GF-D8 (cell line): ENCODE measurements around the gene MGST1.
"Not testable (repeated sequence)": the region's sequence is repeated elsewhere in the genome, so short reads cannot be mapped to it uniquely, and the experiment has no call there.

Source experiments
- DNase-seq: peaks from one replicate; lab custom pipeline; 2025; lab: John Stamatoyannopoulos, UW

Gene MGST1

DNA sequence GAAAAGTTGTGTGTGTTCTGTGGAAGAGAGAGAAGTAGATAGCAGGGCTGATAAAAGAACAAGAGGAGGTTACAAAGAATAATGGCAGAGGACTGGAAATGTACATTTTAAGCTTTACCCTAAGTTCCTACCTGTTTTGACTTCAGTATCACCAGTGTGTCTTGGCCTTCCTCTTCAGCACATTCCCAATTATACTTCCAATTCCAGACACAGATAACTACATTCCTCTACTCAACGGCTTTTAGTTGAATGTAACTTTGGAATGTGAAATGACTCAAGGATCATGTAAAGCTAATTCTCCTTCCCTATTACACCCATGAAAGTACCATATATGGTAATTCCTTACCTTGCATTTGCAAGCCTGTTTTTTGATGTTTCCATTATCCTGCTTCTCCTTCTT, 5.0 kb downstream of the MGST1 start:
- DNase-seq, result no peak

DNA sequence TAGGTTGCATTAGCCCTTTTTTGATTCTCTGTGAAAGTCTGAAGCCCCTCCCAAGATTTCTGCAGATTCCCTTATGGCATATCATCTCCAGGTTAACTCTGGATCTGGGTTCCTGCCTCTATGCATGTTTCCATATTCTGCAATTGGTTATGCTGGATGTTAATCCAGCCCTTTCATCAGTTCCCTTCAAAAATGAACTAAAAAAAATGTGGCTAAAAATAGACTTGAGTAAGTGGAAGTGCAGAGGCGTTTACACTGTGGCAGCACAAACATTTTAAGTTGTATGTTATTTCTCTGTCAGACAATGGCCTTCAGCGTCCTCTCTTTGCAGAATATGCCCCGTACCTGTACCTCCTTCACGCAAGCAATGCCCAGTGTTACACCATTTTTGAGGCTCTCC, 11.4 kb downstream of the MGST1 start:
- no peak for DNase-seq

DNA sequence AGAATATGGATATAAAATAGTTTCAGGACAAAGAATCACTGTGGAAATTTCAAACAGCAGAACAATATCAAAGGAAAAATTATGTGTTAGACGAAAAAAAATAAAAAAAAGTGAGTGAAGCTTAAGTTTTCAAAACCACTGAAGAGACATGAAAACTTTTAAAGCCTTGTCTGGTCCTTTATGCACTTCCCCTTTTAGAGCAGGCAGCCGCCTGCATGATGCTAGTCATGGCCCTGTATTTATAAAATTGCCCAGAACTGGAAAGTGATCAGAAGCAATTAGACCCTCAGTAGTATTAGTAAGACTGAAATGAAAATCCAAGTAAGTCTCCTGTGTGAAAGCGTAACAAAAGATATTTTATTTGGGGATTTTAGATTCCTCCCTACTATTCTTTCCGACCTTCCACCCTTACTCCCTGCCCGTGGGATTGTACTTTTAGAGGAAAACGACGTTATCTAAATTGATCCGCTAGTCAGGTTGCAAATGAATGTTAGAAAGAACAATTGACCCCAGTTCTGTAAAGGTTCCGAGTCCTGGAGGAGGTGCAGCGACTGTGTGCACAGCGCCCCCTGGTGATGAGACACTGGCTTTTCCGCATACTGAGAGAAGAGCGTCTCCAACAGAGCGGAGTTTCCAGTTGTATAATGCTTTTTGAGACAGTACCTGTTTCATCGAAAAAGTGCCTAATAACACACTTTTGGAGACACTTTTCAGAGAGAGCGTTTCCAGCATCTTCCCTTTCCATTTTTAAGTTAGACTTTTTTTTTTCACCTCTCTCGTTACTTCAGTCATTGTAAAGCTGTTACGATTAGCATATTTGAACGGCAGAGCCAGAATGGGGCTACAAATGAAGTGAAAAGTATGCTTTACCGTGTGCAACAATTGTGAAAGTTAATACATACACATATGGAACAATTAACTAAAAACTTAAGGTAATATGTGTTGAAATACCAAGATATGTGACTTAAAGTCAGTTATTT, 12.4 kb downstream of the MGST1 start:
- no peak for DNase-seq

DNA sequence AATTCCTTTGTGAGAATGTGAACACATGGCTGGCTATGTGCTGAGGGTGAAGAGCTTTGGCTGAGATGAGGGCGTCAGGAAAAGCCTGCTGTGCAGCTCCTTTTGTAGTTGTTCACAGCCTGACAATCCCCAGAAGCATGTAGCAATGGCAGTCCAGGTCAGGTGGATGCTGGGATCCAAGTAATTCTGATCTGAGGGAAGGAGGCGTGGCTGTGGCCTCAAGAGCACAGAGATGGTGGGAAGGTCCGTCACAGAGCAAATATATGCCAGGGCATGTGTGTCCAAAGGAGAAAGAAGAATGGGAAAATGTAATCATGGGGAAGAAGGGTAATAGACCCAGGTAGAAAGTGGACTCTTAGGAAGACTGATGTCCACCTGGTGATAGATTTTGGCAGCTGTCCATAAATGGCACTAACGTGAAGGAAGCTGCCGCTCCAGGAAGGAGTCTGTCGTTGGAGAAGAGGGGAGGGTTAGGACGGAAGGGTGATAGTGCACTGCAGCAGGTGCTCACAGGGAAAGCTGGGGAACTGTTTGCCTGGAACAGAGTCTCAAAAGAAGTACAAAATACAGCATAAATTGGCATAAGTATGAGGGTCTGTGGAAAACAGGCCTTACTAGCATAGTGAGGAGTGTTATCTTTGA, 13.8 kb downstream of the MGST1 start:
- DNase-seq, result no peak

DNA sequence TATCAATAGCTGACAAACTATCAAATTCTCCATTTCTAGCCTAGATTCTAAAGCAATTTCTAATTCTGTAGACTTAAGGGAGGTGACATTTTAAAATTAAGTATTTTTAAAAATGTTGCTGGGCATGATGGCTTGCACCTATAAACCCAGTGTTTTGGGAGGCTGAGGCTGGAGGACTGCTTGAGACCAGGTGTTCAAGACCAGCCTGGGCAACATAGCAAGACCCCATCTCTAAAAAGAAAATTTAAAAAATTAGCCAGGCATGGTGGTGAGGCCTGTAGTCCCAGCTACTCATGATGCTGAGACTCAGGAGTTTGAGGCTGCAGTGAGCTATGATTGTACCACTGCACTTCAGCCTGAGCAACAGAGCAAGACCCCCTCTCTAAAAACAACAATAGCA, 15.1 kb downstream of the MGST1 start:
- DNase-seq, result no peak

DNA sequence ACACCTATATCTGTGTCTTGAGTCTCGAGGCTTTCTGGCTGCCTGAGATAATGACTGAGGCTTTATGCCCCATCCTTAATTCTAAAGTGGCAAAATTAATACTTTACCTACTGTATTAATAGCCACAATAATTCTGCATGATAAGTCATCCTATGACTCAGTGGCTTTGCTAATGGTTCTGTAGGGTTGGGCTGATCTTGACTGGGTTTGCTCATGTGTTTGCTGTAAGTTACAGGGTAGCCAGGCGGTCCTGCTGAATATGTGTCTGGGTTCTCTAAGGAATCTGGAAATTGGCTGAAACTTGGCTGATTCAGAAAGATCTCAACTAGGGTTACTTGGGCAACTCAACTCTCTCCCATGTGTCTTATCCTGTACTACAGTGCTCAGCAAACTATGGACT, 21.7 kb downstream of the MGST1 start:
- DNase-seq, result no peak

DNA sequence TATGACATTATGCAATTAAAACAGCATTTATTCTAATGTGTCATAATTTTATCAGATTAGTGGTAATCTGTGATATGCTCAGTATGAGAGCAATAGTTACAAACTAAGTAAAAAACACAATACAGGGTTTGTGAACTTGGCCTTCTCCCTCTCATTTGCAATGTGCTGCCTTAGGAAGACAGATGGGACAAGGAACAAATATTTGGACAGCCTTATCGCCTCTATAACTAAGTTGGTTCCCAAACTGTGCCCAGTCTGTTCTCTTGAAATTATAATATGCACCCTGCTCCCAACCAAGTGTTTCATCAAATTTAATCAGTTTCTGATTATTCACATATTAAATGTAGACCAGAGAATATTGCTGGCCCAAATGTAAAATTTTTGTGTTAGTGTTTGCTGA, 22.7 kb downstream of the MGST1 start:
- no peak for DNase-seq

DNA sequence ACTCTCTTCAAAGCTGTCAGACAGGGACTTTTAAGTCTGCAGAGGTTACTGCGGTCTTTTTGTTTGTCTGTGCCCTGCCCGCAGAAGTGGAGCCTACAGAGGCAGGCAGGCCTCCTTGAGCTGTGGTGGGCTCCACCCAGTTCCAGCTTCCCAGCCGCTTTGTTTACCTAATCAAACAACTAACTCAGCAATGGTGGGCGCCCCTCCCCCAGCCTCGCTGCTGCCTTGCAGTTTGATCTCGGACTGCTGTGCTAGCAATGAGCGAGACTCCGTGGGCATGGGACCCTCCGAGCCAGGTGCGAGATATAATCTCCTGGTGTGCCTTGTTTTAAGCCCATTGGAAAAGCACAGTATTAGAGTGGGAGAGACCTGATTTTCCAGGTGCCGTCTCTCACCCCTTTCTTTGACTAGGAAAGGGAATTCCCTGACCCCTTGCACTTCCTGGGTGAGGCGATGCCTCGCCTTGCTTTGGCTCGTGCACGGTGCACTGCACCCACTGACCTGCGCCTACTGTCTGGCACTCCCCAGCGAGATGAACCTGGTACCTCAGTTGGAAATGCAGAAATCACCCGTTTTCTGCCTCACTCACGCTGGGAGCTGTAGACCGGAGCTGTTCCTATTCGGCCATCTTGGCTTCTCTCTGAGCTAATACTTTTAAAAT, 35.3 kb downstream of the MGST1 start:
- DNase-seq, result not testable (repeated sequence)

DNA sequence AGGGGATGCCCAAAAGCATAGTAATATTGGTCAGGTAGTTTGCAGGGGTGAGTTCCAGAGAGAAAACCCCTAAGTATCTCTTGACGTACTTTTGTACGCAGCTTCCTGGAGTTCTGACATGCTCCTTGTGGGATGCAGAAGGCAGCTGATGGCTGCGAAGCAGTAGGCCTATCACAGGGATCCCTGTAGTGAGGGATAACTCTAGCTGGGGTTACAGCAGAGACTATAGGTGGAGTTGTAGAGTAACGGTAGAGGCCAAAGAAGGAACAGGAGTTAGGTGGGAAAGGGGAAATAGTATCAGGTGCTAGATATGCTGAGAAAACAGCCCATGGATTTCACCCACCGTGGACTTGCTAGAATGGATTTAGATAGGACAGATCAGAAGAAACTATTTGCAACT, 37.3 kb downstream of the MGST1 start:
- DNase-seq, result no peak

DNA sequence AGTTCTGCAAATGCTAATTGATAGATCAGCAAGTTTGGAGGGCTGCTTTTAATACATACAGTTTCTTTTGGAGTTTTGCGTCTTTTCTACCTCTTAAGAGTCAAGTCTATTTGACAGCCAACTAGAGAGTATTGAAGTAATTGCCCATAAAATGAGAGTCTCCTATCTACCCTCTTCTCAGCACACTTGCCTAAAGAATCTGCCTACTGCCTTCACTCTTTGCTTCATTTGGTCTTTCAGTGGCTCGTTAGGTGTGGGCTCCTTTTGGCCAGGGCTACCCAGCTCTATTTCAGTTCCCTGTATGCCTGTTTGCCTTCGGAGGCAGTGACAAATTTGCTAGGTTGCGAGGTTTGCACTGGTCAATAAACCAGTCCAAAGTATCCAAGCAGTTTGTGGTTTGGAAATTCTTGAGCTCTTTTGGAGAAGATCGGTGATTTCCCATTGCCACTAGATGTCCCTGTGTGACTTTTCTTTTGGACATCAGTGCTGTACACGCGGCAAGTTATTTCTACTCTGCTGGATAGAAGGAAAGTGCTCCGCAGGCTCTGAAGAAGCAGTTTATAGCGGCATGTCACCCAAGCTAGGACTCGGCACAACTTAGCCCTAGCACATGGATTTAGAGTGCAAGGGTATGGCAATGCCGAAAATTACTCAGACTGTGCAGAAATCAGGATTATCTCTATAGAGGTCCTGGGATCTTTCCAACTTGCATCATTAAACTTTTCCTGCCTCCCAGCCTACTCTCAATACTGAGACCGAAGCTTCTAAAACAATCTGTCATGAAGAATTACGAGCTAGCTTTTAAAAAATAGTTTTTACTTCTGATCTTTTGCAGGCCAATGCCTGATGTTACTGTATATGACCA, 38.6 kb downstream of the MGST1 start:
- no peak for DNase-seq

DNA sequence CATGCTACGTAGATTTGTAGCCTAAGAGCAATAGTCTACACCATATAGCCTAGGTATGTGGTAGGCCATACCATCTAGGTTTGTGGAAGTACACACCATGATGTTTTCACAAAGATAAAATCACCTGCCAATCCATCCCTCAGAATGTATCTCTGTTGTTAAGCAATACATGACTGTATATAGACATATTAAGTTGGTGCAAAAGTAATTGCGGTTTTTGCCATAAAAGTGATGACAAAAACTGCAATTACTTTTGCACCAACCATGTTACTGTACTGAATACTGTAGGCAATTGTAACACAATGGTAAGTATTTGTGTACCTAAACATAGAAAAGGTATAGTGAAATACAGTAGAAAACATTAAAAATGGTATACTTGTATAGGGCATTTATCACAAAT, 40.5 kb downstream of the MGST1 start:
- DNase-seq, result no peak

DNA sequence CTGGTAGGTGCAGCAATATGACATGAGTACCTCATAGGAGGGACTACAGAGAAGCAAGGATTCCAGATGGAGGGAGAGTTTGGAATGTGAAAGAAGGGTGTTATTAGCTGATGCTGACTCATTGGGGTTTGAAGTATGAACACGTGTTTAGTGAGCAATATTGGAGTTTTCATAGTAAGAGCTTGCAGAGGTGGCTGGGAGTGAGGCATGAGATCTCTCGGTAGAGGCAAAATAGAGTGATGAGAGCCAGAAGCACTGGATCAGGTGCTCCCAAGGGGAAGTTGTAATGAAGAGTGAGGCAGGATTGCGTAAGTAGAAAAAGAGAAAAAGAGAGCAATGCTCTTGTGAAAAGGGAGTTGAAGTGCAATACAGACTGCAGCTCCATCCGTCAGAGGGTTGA, 42.1 kb downstream of the MGST1 start:
- DNase-seq, result no peak

DNA sequence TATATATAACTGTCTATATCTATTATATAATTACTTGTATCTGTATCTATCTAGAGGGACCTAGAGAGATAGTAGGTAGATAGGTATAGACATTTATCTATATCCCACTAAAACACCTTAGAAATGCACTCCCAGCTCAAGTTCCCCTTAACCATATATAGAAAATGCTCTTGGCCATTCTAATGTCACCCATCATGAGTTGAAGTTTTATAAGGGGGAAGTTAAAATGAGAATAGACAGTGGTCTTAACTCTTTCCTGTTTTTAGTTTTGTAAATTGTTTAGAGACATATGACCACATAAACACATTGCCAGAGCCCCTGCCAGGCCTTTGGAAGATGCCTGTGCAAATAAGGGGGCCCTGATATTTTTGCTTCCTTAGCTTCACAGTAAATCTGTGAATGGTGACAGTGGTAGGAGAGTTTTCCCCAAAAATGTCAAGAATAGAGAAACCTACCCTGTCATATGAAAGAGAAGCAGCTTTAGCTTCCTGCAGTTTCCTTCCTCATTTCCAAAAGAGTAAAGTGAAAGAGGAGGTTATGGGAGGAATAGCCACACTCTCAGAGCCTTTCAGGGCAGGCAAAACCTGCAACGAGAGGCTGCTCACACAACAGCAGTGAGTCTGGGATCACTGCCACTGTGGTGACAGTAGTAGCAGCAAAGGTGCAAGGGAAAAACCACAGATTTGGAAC, 45.5 kb downstream of the MGST1 start:
- DNase-seq, result no peak

DNA sequence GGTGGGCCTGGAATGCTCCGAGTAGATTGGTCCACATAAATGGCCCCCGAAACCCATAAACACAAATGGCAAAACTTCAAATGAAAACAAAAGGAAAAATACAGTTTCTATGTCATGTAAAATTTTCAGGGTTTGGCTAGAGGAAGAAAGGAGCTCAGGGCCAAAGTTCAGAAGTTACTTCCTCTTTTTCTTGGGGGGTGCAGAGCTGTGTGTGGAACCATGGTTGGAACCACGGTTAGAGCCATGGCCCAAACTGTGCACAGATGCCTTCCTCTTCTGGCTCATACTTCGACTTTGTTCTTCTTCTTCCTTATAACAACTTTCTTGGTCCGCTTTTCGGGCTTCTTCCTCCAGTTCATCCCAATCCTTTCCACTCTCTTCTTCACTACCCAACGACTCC, 51.7 kb downstream of the MGST1 start:
- DNase-seq, result no peak

DNA sequence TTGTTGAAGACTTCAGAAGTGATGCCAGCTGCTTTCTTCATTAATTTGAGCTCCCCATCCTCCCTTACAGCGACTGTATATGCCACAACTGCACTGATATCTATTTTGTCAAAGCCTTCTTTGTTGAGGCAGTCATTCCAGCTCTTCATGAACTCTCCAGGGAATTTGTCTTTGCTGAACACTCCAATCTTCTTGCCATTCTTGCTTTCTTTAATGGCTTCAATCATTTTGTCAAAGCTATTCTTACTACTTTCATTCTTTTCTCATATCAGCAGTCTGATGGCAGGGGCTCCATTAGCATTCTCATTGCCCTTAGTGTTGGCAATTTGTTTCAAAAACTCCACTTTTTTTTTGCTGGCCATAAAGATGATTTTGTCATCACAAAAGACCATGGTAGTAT, 54.4 kb downstream of the MGST1 start:
- not testable (repeated sequence) for DNase-seq

DNA sequence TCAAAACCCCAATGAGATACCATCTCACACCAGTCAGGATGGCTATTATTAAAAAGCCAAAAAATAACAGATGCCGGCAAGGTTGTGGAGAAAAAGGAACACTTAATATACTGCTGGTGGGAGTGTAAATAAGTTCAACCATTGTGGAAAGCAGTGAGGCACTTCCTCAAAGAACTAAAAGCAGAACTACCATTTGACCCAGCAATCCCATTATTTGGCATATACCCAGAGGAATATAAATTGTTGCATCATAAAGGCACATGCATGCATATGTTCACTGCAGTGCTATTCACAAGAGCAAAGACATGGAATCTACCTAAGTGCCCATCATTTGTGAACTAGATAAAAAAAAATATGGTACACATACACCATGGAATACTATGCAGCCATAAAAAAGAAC, 59.9 kb downstream of the MGST1 start:
- no peak for DNase-seq
